Measurements from ENCODE around the gene DPH5.
"Not testable (repeated sequence)": the region's sequence is repeated elsewhere in the genome, so short reads cannot be mapped to it uniquely, and the experiment has no call there.

DPH5 gene, protein sequence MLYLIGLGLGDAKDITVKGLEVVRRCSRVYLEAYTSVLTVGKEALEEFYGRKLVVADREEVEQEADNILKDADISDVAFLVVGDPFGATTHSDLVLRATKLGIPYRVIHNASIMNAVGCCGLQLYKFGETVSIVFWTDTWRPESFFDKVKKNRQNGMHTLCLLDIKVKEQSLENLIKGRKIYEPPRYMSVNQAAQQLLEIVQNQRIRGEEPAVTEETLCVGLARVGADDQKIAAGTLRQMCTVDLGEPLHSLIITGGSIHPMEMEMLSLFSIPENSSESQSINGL

DNA sequence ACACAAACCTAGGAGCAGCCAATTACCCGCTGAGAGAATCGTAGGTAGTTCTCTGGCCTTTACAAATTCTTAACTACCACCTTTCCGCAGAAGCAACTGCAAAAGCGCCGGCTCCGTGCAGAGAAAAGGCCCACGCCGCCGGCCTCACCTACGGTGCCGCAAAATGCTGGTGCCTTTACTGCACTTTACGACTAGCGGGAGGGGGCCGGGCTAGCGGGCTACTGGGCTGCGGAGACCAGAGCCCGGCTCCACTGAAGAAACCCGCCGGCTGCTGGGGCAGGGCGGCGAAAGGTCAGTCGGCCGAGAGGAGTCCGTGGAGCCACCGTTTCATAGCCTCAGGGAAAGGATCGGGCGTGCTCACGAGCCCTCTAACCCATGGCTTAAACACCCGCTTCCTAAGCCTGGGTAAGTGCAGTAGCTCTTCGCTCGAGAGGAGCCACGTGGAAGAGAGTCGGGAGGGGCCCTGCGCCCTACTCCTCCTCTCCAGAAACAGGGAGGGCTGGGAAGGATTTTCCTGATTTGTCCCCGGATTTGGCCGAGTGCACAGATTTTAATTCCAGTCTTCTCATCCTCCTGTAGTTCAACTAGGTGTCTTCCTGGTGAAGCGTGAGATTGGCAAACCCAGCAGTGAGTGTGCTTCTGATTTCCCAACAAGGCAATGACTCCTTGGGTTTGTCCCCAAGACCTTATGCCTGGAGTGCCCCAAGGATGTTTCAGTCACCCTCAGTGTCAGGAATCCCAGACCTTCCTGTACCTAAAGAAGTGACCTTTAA, at the start of gene DPH5:
DPH5 (minus strand) TSS at position 128 of the 773 bp plus-strand sequence. CDS start 341 bp downstream, outside the sequence.
- DNase-seq = peak; percentile 6

DNA sequence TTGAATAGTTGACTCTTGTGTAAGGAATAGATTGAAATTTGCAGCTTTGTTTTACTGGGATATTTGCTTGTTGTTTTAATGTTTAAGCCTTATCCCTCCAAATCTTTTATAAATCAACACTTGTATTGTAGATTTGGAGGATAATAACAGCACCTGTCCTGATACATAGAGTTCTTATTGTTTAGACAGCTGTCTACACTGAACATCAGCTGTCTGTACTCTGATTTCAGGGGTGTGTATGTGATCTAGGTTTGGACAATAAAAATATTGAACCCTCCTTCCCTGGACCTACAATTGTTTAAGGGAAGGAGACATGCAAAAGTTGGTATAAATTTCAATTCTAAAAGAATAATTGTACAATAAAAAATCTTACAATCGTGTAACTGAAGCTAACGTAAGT, 48.3 kb upstream of the DPH5 start:
- no peak for DNase-seq

DNA sequence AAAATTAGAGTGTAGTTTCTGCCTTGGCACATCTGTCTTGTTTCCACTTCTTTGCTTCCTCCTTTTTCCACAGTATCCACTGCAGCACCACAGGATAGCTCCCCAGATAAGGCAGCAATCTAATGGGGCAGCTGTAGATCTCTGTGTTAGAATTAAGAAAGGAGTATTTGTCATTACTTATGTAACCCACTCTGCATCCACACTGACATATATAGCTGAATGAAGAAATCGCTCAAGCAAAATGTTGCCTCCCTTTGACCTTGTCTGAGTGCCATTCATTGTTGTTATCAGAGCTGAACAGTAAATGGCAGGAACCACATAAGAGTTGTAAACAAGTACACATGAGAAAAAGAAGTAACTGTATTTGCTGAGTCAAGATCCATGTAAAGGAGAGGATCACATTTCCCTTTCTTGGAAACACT, 45.9 kb upstream of the DPH5 start:
- DNase-seq = no peak

DNA sequence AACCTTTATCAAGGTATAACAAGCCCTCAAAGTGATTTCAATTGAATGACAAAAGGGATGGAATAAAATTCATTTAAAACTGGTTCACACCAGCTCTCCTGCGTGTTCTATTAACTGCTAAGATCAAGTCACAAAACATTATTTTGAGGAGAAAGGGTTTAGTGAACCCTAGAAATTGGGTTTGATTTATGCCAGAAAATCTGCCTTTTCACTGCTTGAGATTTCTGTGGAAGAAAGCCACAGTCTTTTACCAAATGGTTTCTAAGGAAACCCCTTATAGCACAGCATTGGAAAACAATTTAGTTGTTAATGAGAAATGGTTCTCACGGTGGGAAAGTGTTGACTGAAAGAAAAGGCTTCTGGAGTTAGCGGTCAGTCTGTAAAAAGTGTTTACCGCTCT, 43.6 kb upstream of the DPH5 start:
- no peak for DNase-seq

DNA sequence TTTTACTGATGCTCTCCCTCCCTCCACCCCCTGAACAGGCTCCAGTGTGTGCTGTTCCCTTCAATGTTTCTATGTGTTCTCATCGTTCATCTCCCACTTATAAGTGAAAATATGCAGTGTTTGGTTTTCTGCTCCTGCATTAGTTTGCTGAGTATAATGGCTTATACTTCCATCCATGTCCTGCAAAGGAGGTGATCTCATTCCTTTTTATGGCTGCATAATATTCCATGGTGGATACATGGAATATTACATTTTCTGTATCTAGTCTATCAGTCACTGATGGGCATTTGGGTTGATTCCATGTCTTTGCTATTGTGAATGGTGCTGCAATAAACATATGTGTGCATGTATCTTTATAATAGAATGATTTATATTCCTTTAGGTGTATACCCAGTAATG, 41.4 kb upstream of the DPH5 start:
- DNase-seq = not testable (repeated sequence)

DNA sequence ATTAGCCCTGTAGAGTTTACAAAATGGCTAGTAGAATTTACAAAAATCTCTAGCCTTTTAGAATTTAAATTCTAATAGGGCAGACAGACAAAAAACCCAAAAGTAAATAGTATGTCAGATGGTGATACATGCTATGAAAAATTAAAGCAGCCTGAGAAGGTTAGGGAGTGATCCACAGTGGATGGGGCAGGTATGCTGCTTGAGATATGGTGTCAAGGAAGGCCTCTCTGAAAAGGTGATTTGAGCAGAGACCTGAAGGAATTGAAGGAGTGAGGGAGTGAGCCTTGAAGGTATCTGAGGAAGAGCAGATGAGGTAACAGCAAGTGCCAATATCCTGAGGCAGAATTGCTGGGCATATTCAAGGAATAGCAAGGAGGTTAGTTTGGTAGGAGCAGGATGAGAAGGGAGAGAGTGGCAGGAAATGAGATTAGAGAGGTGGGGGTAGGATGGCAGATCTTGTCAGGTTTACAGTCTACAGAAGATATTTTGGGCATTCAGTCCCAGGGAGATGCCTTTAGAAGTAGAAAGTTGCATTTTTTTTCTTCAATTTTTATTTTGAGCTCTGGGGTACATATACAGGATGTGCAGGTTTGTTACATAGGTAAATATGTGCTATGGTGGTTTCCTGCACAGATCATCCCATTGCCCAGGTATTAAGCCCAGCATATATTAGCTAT, 40.8 kb upstream of the DPH5 start:
- DNase-seq = no peak

DNA sequence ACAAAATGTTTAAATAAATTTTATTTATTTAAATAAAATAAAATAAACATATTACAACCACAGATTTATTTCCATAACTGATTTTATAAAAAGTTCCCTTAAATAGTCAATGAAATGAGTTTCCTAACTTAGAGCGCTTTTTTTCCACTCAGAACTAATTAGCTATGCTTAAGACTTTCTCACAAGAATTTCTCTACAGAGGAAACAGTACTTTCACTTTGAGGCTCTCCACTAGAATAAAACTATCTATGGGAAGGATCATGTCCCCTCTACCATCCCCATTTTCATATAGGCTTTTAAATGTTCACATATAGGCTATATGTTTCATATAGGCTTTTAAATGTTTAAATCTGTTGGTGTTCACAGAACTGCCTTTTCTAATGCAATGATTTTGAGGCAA, 40.0 kb upstream of the DPH5 start:
- no peak for DNase-seq

DNA sequence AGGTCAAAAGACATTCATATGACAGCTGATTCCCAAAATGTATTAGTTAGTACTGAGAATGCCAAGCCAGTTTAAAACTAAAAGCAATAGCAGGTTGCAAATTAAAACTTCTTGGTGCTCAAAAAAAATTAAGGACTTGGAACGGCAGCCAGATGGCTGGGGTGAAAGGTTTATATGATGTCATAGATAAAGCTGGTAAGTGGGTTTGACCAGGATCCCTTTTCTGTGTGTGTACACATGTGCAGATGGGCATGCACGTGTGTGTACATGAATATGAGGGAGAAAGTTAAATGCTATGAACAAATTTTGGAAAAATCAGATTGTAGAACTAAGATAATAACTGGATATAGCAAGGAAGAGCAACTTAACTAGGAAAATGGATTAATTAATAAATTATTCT, 39.1 kb upstream of the DPH5 start:
- DNase-seq = no peak

DNA sequence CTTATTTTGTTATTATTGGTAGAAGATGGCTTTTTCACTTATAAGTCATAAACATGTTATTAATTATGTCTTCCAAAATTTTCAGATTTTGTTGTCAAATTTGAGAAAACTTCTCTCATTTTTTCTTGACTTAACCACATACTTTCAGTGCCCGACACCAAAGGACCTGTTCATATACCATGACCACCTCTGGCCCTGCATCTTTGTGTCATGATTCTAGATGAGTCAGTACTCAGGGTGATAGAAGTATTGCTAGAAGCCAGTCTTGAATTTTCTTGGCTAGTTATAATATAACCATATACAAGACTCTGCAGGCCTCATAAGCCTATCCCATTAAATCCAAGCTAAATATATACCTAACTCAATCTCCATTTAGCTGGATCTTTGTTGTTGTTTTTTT, 35.4 kb upstream of the DPH5 start:
- DNase-seq = no peak

DNA sequence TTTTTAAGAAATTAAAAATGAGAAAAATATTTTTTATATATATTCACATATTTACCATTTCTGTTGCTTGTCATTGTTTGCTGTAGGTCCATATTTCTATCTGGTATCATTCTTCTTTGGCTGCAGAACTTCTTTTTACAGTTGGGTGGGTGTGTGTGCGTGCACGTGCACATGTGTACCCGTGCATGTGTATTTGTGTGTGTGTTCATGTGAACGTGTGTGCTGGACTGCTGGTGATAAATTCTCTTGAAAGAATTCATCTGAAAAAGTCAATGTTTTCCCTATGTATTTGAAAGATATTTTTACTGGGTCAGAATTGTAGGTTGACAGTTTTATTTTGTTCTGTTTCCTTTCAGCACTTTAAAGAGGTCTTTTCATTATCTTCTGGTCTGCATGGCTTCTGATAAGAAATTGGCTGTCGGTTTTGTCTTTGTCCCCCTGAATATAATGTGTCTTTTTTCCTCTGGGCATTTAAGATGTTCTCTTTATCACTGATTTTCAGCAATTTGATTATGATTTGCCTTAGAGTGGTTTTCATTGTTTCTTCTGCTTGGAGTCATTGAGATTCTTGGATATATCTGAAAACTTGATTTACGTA, 34.5 kb upstream of the DPH5 start:
- no peak for DNase-seq

DNA sequence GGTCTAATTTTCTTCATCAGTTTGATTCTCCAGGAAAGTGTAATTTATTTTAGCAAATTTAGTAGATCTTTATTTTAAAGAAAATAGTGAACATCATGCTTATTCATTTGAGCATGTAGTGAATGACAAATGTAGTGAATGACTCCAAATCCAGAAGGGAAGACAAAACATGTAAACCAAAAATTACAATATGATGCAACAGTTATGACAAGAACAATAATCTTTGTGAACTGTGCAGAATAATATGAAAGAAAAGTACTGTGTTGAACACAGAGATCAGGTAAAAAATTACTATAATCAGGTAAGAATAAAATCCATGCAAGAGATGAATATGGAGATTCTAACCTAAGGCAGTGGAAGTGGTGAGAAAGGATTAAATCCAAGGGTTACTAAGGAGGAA, 30.0 kb upstream of the DPH5 start:
- DNase-seq = no peak

DNA sequence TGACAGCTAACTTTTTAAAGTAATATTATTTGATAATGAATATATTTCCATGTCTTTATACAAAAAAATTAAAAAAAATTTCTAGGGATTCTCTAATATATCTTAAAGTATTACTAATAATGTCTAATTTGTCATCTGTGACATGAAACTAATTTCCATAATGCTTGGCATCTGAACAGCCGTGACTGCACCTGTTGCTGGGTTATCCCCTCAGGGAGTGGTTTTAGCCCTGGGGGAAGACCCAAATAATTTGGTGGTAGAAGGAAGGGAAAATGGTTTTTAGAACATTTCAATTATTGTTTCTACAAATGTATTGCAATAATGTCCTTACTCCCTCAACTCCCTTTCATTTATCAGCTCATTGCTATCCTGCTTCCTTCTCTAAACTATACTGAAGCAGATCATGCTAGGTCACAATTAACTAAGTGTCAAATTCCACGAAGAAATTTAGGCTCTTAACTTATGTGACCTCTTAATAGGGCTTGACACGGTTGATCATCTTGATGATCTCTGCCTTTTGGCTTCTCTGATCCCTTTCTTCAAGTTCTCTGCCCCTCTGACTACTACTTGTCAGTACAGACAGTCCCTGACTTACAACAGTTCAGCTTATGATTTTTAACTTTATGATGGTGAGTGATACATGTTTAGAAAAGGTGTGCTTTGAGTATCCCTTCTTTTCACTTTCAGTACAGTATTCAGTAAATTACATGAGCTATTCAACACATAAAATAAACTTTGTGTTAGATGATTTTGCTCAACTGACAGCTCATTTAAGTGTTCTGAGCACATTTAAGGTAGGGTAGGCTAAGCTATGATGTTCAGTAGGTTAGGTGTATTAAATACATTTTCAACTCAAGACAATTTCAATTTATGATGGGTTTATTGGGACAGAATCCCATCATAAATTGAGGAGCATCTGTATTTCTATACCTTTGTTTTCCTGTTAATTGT, 26.4 kb upstream of the DPH5 start:
- DNase-seq = no peak

DNA sequence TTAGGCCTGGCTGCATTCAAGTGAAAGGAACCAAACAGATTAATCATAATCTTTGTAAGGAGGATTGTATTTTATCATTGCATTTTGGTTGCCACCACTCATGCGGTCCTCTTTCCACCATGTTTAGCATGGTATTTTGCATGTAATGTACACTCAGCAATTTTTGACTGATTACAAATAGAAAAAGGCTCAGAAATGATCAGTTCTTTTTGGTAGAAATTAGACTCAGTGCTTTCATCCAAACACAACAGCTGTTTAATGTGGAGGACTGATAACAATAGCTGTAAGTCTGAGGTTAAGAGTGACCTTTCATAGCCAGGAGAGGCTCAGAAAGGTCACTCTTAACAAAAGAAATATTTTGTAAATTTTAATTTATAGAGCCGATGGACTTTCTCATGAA, 25.3 kb upstream of the DPH5 start:
- no peak for DNase-seq

DNA sequence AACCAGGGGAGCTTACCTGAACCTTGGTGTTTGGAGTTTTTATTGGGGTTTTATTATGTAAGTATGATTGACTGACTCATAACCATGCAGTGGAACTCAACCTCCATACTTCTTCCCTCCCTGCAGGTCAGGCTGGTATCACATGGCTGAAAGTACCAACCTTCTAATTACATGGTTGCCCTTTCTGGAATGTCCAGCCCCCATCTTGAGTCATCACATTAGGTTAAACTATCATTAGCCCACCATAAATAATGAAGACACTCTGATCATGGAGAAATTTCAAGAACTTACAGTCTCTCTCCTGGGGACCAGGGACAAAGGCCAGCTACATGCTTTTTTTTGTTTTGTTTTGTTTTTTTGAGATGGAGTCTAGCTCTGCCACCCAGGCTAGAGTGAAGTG, 19.2 kb upstream of the DPH5 start:
- DNase-seq = no peak

DNA sequence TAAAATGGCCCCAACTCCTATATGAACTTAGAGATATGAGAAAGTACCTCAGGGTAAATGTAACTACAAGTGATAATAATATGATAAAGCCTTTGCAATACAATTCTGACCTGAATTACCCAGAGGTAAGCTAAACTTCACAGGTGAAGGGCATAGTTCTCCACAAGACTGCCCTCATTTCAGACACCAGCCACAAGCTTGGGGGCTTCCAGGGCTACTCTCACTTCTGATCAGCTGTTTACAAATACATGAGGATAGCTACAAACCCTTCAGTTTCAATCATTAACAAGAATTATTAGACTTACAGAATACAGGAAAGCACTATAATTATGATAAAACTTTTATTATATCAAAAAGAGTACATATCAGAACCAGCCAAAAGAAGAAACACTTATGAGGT, 18.7 kb upstream of the DPH5 start:
- DNase-seq = no peak

DNA sequence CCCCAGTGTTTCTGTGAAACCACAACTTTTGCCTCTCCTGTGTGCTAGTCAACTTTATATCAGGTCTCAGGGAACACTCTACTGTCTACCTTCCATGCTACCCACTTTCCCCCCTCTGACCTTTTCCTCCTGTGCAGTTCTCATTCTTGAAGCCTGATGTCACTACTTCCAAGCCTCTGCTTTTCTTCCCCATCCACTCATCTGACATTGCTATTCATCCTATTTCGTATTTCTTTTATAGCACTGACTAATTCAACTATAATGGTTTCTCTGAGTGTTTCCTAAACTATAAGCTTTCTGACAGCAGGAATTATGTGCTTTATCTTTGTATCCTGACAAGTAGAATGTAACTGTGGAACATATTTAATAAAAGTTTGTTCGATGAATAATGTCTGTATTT, 18.2 kb upstream of the DPH5 start:
- DNase-seq = no peak

DNA sequence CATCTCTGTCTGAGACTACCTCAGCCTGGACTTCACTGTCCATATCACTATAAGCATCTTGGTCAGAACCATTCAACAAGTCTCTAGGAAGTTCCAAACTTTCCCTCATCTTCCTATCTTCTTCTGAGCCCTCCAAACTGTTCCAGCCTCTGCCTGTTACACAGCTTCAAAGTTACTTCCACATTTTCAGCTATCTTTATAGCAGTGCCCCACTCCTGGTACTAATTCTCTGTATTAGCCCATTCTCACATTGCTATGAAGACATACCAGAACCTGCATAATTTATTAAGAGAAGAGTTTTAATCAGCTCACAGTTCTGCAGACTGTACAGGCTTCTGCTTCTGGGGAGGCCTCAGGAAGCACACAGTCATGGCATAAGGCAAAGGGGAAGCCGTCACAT, 15.7 kb upstream of the DPH5 start:
- no peak for DNase-seq

DNA sequence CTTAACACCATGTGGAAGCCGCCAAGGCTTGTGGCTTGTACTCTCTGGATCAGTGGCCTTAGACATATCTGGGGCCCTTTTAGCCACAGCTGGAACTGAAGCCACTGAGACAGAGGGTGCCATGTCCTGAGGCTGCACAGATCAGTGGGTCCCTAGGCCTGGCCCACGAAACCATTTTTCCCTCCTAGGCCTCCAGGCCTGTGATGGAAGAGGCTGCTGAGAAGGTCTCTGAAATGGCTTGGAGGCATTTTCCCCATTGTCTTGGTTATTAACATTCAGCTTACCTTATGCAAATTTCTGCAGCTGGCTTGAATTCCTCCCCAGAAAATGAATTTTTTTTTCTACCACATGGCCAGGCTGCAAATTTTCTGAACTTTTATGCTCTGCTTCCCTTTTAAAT, 15.1 kb upstream of the DPH5 start:
- DNase-seq = no peak

DNA sequence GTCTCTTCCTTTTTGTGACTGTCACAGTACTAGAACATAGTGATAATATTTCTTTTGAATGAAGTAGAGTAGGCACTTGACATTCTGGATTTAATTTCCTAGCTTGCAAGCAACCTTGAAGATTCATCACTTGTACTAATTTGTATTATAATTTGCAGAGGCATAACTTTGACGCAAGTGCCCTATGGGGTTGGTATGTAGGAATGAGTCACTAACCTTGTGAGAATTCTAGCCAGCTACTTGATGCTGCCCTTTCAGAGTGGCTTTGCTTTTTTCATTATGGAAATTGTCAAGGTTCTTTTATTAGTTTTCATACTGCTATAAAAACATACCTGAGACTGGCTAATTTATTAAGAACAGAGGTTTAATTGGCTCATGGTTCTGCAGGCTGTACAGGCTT, 13.7 kb upstream of the DPH5 start:
- DNase-seq = no peak

DNA sequence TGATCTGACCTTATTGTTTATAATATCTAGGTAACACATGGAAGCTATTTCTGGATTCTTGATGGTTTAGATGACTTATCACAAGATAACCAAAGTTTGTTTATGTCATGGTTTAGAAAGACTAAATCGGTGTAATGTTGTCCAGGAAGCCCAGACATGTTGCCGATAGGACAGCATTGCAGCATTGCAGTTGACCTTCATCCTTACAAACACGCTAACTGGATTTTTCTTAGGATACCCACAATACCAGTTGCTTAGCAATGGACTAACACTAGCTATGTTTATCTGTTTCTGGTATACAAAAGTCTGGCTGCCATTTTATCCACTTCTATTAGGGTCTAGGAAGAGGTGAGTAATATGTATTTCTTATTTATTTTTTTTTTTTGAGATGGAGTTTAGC, 11.7 kb upstream of the DPH5 start:
- no peak for DNase-seq

DNA sequence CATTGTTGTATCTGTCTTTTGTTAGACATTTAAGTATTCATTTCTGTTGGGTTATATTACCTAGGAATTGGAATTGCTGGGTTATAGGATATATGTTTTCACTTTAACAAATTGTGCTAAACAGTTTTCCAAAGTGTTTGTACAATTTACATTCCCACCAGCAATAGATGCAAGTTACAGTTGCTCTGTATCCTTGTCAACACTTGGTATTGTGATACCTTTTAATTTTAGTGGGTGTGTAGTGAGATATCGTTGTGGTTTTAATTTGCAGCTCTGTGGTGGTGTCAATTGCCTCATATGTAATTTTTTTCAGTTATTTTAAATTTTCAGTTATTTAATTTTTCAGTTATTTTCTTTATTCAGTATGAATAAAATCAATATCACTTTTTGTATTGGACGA, 7.4 kb upstream of the DPH5 start:
- DNase-seq = no peak

DNA sequence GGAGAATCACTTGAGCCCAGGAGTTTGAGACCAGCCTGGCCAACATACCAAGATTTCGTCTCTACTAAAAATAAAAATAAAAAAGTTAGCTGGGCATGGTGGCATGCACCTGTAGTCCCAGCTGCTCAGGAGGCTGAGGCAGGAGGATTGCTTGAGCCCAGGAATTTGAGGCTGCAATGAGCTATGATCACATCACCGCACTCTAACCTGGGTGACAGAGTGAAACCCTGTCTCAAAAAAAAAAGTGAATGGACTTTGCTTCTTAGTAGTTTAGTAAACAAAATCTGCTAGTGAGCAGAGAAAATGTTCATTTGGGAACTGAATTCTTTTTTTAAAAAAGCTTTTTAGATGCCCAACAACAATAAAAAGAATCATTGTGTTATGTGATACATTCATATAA, 6.5 kb upstream of the DPH5 start:
- DNase-seq = not testable (repeated sequence)

DNA sequence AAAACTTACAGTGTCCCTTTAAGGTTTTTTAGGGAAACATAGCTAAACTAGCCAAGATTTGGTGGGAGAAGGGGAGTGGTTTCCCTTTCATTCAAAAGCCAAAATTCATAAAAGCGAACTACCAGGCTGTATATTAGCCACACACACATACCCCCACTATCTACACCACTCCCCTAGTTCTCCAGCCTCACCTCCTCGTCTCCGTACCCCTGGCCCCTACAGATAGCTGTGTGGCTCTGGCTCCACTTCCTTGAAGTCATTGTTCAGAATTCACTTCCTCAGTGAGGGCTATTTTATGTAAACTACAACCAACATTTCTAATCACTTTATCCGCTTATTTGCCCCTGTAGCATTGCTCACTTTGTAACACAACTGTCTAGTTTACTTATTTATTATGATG, 5.3 kb upstream of the DPH5 start:
- DNase-seq = no peak
